NCI-H226 (cell line): Measurements from ENCODE around the gene CES1.
"Not testable (repeated sequence)": the region's sequence is repeated elsewhere in the genome, so short reads cannot be mapped to it uniquely, and the experiment has no call there.

Experiments used
- DNase-seq: peaks from one replicate; pipeline ENCODE4 v3.0.0-alpha.2; 2015

Gene CES1

GRCh38 chr16:55829232-55829631 lies 3.7 kb downstream of the CES1 start:
- not testable (repeated sequence) for DNase-seq

GRCh38 chr16:55828680-55829079 lies 4.2 kb downstream of the CES1 start:
- DNase-seq = no peak

GRCh38 chr16:55825115-55825728 lies 7.7 kb downstream of the CES1 start:
- DNase-seq = no peak

- DNase-seq = no peak
Observed at GRCh38 chr16:55824473-55825000, 8.4 kb downstream of the CES1 start.

- no peak for DNase-seq
Observed at GRCh38 chr16:55822280-55822810, 10.6 kb downstream of the CES1 start.

- DNase-seq = no peak
Observed at GRCh38 chr16:55821210-55821609, 11.7 kb downstream of the CES1 start.

- DNase-seq = no peak
Observed at GRCh38 chr16:55820615-55821014, 12.3 kb downstream of the CES1 start.

- no peak for DNase-seq
Observed at GRCh38 chr16:55817236-55817912, 15.5 kb downstream of the CES1 start.

GRCh38 chr16:55816222-55816621 lies 16.7 kb downstream of the CES1 start:
- DNase-seq = not testable (repeated sequence)

- DNase-seq = no peak
Observed at GRCh38 chr16:55815320-55815719, 17.6 kb downstream of the CES1 start.

GRCh38 chr16:55814174-55814573 lies 18.7 kb downstream of the CES1 start:
- not testable (repeated sequence) for DNase-seq

- DNase-seq = not testable (repeated sequence)
Observed at GRCh38 chr16:55813730-55814129, 19.2 kb downstream of the CES1 start.

GRCh38 chr16:55812951-55813350 lies 19.9 kb downstream of the CES1 start:
- DNase-seq = no peak

- DNase-seq = no peak
Observed at GRCh38 chr16:55811811-55812210, 21.1 kb downstream of the CES1 start.

GRCh38 chr16:55810451-55810961 lies 22.4 kb downstream of the CES1 start:
- no peak for DNase-seq

GRCh38 chr16:55809851-55810250 lies 23.0 kb downstream of the CES1 start:
- DNase-seq = no peak

GRCh38 chr16:55809386-55809785 lies 23.5 kb downstream of the CES1 start:
- no peak for DNase-seq

GRCh38 chr16:55808286-55808685 lies 24.6 kb downstream of the CES1 start:
- not testable (repeated sequence) for DNase-seq

- DNase-seq = not testable (repeated sequence)
Observed at GRCh38 chr16:55805104-55805503, 27.8 kb downstream of the CES1 start.

- DNase-seq = not testable (repeated sequence)
Observed at GRCh38 chr16:55803681-55804080, 29.2 kb downstream of the CES1 start.

- not testable (repeated sequence) for DNase-seq
Observed at GRCh38 chr16:55792934-55793374, 39.9 kb downstream of the CES1 start.

GRCh38 chr16:55791512-55791911 lies 41.4 kb downstream of the CES1 start:
- DNase-seq = not testable (repeated sequence)

- DNase-seq = not testable (repeated sequence)
Observed at GRCh38 chr16:55790240-55790639, 42.7 kb downstream of the CES1 start.

- not testable (repeated sequence) for DNase-seq
Observed at GRCh38 chr16:55782793-55783091, 50.2 kb downstream of the CES1 start.
